GM12878 (cell line): ENCODE data around the gene WWC2.
"Not testable (repeated sequence)": the region's sequence is repeated elsewhere in the genome, so short reads cannot be mapped to it uniquely, and the experiment has no call there.

Experiments used
- CTCF ChIP-seq, 3 experiments: IDR thresholded peaks in 2 of 3; conservative IDR thresholded peaks in 1 of 3; 2 replicates each; pipeline ENCODE4 v1.5.1; 2011; ENCODE audit warnings: low read depth in 3 of 3, low read length in 3 of 3, mild to moderate bottlenecking in 3 of 3, control low read depth in 2 of 3, moderate library complexity in 2 of 3, inconsistent platforms in 1 of 3, mixed read lengths in 1 of 3; ENCODE audit not compliant: control insufficient read depth in 2 of 3, insufficient read depth in 1 of 3; ENCODE audit errors: extremely low read depth in 1 of 3
- FOXK2 ChIP-seq: fragments of 450-650 bp; IDR thresholded peaks from 2 replicates; pipeline ENCODE4 v1.6.1; 2017; ENCODE audit warnings: mild to moderate bottlenecking, moderate library complexity
- POLR2A ChIP-seq: IDR thresholded peaks from 2 replicates; pipeline ENCODE4 v1.6.1; 2011; ENCODE audit warnings: low read depth, mild to moderate bottlenecking, low read length

DNA sequence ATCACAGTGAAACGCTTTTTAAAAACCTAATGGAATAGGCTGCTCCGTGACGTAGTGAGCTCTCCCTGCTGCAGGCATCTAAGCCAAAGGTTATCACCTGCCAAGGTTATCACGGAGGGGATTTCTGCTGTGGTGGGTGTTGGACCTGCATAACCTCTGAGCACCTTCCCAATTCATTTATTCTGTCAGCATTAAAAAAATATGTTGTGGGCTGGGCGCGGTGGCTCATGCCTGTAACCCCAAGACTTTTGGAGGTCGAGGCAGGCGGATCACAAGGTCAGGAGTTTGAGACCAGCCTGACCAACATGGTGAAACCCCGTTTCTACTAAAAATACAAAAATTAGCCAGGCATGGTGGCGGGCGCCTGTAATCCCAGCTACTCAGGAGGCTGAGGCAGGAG, 225.0 kb downstream of the WWC2 start:
- TF ChIP-seq FOXK2; CTCF (IDR thresholded peaks at IDR 0.05 in 2 of 3, conservative IDR thresholded peaks at IDR 0.05 in 1 of 3; ENCODE audit: control insufficient read depth in 2 of 3, extremely low read depth in 1 of 3, insufficient read depth in 1 of 3, low read depth in 3 of 3, low read length in 3 of 3); POLR2A: not testable (repeated sequence)
